CD4-positive, alpha-beta T cell treated with Interleukin-15 for 4 hours (primary cell): Measurements from ENCODE around the gene SBF2.
"Not testable (repeated sequence)": the region's sequence is repeated elsewhere in the genome, so short reads cannot be mapped to it uniquely, and the experiment has no call there.

Source experiments
- DNase-seq: peaks from one replicate; pipeline ENCODE4 v3.0.0-alpha.2; 2020; ENCODE audit warnings: low spot score

Gene SBF2

GRCh38 chr11:10192036-10192435 lies 102.0 kb downstream of the SBF2 start:
- DNase-seq, result no peak

- no peak for DNase-seq
Measured at GRCh38 chr11:10181811-10182210, 112.2 kb downstream of the SBF2 start.

GRCh38 chr11:10164621-10165020 lies 129.4 kb downstream of the SBF2 start:
- no peak for DNase-seq

- no peak for DNase-seq
Measured at GRCh38 chr11:10162222-10162621, 131.8 kb downstream of the SBF2 start.

- DNase-seq, result no peak
Measured at GRCh38 chr11:10160350-10160749, 133.7 kb downstream of the SBF2 start.

- DNase-seq, result no peak
Measured at GRCh38 chr11:10158461-10158860, 135.6 kb downstream of the SBF2 start.

- no peak for DNase-seq
Measured at GRCh38 chr11:10155793-10156490, 138.1 kb downstream of the SBF2 start.

GRCh38 chr11:10150800-10151199 lies 143.2 kb downstream of the SBF2 start:
- DNase-seq, result no peak

- no peak for DNase-seq
Measured at GRCh38 chr11:10149553-10149952, 144.5 kb downstream of the SBF2 start.

- no peak for DNase-seq
Measured at GRCh38 chr11:10147195-10147594, 146.8 kb downstream of the SBF2 start.

GRCh38 chr11:10144954-10145353 lies 149.1 kb downstream of the SBF2 start:
- DNase-seq, result no peak

GRCh38 chr11:10139656-10140055 lies 154.4 kb downstream of the SBF2 start:
- no peak for DNase-seq

- DNase-seq, result no peak
Measured at GRCh38 chr11:10139143-10139542, 154.9 kb downstream of the SBF2 start.

- DNase-seq, result no peak
Measured at GRCh38 chr11:10134975-10135481, 159.0 kb downstream of the SBF2 start.

- not testable (repeated sequence) for DNase-seq
Measured at GRCh38 chr11:10134226-10134625, 159.8 kb downstream of the SBF2 start.

GRCh38 chr11:10133251-10133650 lies 160.8 kb downstream of the SBF2 start:
- DNase-seq, result not testable (repeated sequence)

GRCh38 chr11:10130875-10131274 lies 163.1 kb downstream of the SBF2 start:
- DNase-seq, result no peak

GRCh38 chr11:10129184-10129583 lies 164.8 kb downstream of the SBF2 start:
- DNase-seq, result not testable (repeated sequence)

GRCh38 chr11:10125522-10126133 lies 168.4 kb downstream of the SBF2 start:
- DNase-seq, result no peak

GRCh38 chr11:10122326-10123197 lies 171.5 kb downstream of the SBF2 start:
- no peak for DNase-seq

- DNase-seq, result no peak
Measured at GRCh38 chr11:10118865-10119264, 175.2 kb downstream of the SBF2 start.

GRCh38 chr11:10117709-10118351 lies 176.2 kb downstream of the SBF2 start:
- no peak for DNase-seq
